OCI-LY7 (cell line): Measurements from ENCODE around the gene MED31. TPM values are rescaled to one million over a fixed set of nuclear protein-coding genes. Genes with fewer than 3 reads are reported as not detected.

Experiments
- BruUV-seq: library from RNA; stranded (reverse); fragments of 400-500 nt; replicated peaks from 2 replicates; lab custom pipeline; 2021; lab: Mats Ljungman, UMichigan
- CTCF ChIA-PET: fragments of 300-600 bp; sonication (Branson Sonifier 250); formaldehyde crosslinking; loops from one replicate; lab custom pipeline; 2022; ENCODE audit warnings: antibody characterized with exemption; ENCODE audit not compliant: unreplicated experiment; lab: Charles Lee
- POLR2A ChIA-PET: fragments of 300-600 bp; sonication (Branson Sonifier 250); formaldehyde crosslinking; loops from one replicate; lab custom pipeline; 2022; ENCODE audit warnings: antibody characterized with exemption; lab: Charles Lee
- DNase-seq: peaks from one replicate; pipeline ENCODE4 v3.0.0-alpha.2; 2015; ENCODE audit warnings: low spot score
- H2AFZ ChIP-seq: fragments of 200-600 bp; sonication (generic), shearing (Covaris generic); 2 replicates; pipeline ENCODE4 v1.6.1; 2014; ENCODE audit warnings: mild to moderate bottlenecking, antibody characterized with exemption, low read length, moderate library complexity
- H3K27ac ChIP-seq: fragments of 200-600 bp; sonication (generic); 2 replicates; pipeline ENCODE4 v1.5.1; 2014; ENCODE audit warnings: mixed run types, low read depth, mild to moderate bottlenecking, moderate library complexity, low read length, inconsistent platforms; ENCODE audit not compliant: poor library complexity, severe bottlenecking
- H3K36me3 ChIP-seq: fragments of 200-600 bp; sonication (generic); 2 replicates; pipeline ENCODE4 v1.6.1; 2014; ENCODE audit warnings: mild to moderate bottlenecking, antibody characterized with exemption, low read length, moderate library complexity, mixed read lengths; ENCODE audit not compliant: insufficient read depth
- H3K4me1 ChIP-seq: fragments of 200-600 bp; sonication (generic); 2 replicates; pipeline ENCODE4 v1.5.1; 2014; ENCODE audit warnings: mild to moderate bottlenecking, low read length; ENCODE audit not compliant: insufficient read depth, poor library complexity, severe bottlenecking
- H3K4me2 ChIP-seq: fragments of 200-600 bp; sonication (generic); 2 replicates; pipeline ENCODE4 v1.6.1; 2014; ENCODE audit warnings: mild to moderate bottlenecking, low read length
- H3K4me3 ChIP-seq: fragments of 200-600 bp; sonication (generic); 2 replicates; pipeline ENCODE4 v1.5.1; 2014; ENCODE audit warnings: mild to moderate bottlenecking, low read depth, low read length; ENCODE audit not compliant: poor library complexity, severe bottlenecking
- H3K79me2 ChIP-seq: fragments of 200-600 bp; sonication (generic); 2 replicates; pipeline ENCODE4 v1.6.1; 2016; ENCODE audit warnings: low read depth, mild to moderate bottlenecking, low read length, moderate library complexity, mixed read lengths; ENCODE audit not compliant: insufficient read depth
- H3K9me2 ChIP-seq: fragments of 200-600 bp; sonication (generic); 2 replicates; pipeline ENCODE4 v1.6.1; 2016; ENCODE audit warnings: mild to moderate bottlenecking, low read length, mixed read lengths; ENCODE audit not compliant: insufficient read depth
- H3K9me3 ChIP-seq: fragments of 200-600 bp; sonication (generic); 2 replicates; pipeline ENCODE4 v1.6.1; 2014; ENCODE audit warnings: mild to moderate bottlenecking, mixed run types, low read length, mixed read lengths
- H4K20me1 ChIP-seq: fragments of 200-600 bp; sonication (generic); 2 replicates; pipeline ENCODE4 v1.6.1; 2014; ENCODE audit warnings: mild to moderate bottlenecking, antibody characterized with exemption, low read length, moderate library complexity, mixed read lengths; ENCODE audit not compliant: insufficient read depth
- EZH2phosphoT487 ChIP-seq: fragments of 200-600 bp; sonication (generic); IDR thresholded peaks from 2 replicates; pipeline ENCODE4 v1.6.1; 2018; ENCODE audit warnings: low read depth, borderline replicate concordance, mild to moderate bottlenecking, mixed run types, antibody characterized with exemption, low read length, moderate library complexity, mixed read lengths
- intact Hi-C: fragments of 100-400 bp; cut with micrococcal nuclease; formaldehyde crosslinking; loops from one replicate; pipeline ENCODE4 v1.10.0; 2022; ENCODE audit not compliant: unreplicated experiment
- total RNA-seq, 2 experiments: library from RNA; depleted of rRNA in 1 of 2; stranded (reverse); fragments of >200 nt in 1 of 2; shearing (Covaris generic) in 1 of 2; gene quantifications; 2 replicates each; pipeline ENCODE4 v1.2.3, GENCODE V29; 2014 to 2022
- TF ChIP-seq, protein P1 (sequence below): fragments of 200-600 bp; sonication (generic); conservative IDR thresholded peaks from 2 replicates; pipeline ENCODE4 v1.5.1; 2014; ENCODE audit warnings: mild to moderate bottlenecking, antibody characterized with exemption, low read length, moderate library complexity, mixed read lengths

The MED31 gene
- total RNA-seq, 2 experiments from 2014 or later, result 14.6 to 25.2 TPM

- CTCF ChIA-PET, result no interaction called here
- H3K4me3 ChIP-seq, result no peak overlapping the region
- H3K9me3 ChIP-seq, result no peaks in the 10 kb centered on the region
- no peak for DNase-seq
- H4K20me1 ChIP-seq, result no peaks in the 10 kb centered on the region
- no peaks in the 10 kb centered on the region for H3K9me2 ChIP-seq
- BruUV-seq, result no TSS peak
- peaks cover 78% of the 10 kb centered on the region for H3K36me3 ChIP-seq
- H3K79me2 ChIP-seq, result no peaks in the 10 kb centered on the region
- TF ChIP-seq, protein P1, sequence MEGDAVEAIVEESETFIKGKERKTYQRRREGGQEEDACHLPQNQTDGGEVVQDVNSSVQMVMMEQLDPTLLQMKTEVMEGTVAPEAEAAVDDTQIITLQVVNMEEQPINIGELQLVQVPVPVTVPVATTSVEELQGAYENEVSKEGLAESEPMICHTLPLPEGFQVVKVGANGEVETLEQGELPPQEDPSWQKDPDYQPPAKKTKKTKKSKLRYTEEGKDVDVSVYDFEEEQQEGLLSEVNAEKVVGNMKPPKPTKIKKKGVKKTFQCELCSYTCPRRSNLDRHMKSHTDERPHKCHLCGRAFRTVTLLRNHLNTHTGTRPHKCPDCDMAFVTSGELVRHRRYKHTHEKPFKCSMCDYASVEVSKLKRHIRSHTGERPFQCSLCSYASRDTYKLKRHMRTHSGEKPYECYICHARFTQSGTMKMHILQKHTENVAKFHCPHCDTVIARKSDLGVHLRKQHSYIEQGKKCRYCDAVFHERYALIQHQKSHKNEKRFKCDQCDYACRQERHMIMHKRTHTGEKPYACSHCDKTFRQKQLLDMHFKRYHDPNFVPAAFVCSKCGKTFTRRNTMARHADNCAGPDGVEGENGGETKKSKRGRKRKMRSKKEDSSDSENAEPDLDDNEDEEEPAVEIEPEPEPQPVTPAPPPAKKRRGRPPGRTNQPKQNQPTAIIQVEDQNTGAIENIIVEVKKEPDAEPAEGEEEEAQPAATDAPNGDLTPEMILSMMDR, result no peak
- TF ChIP-seq EZH2phosphoT487, result no peak
- no peak overlapping the region for H3K4me2 ChIP-seq
- POLR2A ChIA-PET, result no interaction called here
- H3K27ac ChIP-seq, result no peak overlapping the region
- intact Hi-C loops, result no loop called here
- H2AFZ ChIP-seq, result no peak overlapping the region
- no peaks in the 10 kb centered on the region for H3K4me1 ChIP-seq
Observed at GRCh38 chr17:6610011-6610410, 41.4 kb downstream of the MED31 start.

GRCh38 chr17:6608321-6608720 is 43.1 kb downstream of the MED31 start:
- Histone ChIP-seq H3K79me2 (no peaks in the 10 kb centered on the region), H3K36me3 (peaks cover 81% of the 10 kb centered on the region), H3K27ac (no peak overlapping the region), H3K9me3 (no peaks in the 10 kb centered on the region), H3K4me2 (no peak overlapping the region), H3K4me1 (no peaks in the 10 kb centered on the region), H3K9me2 (no peaks in the 10 kb centered on the region), H2AFZ (no peak overlapping the region), H4K20me1 (no peaks in the 10 kb centered on the region), H3K4me3 (no peak overlapping the region)
- CTCF ChIA-PET, result interaction anchor here (1.4 kb wide), 1 partner anchor 8 kb away, joined by 4 read pairs; no protein-coding TSS in a partner anchor
- BruUV-seq, result no TSS peak
- no peak for TF ChIP-seq EZH2phosphoT487
- TF ChIP-seq, protein P1, result no peak
- intact Hi-C loops, result no loop called here
- POLR2A ChIA-PET, result interaction anchor here (1.2 kb wide), 1 partner anchor 9 kb away, joined by 4 read pairs; no protein-coding TSS in a partner anchor
- no peak for DNase-seq

DNA sequence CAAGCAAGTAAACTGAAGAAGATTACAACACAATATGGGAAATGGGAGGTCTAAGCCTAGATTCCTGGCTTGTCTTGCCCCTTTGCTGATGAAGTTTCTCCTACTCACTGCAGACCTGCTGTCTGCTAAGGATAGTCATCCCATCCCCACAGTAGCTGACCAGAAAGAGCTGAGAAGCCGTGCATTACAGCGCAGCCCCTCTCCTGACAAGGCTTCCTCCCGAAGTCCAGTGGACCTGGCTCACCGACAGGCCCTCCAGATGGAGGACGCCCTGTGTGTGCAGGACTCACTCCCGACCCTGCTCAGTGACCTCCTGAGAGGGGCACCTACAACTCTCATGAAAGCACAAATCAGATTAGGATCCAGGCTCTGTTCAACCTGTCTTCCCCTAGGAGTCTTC is 46.3 kb downstream of the MED31 start:
- Histone ChIP-seq H4K20me1 (no peaks in the 10 kb centered on the region), H3K4me2 (no peak overlapping the region), H3K4me1 (peaks cover under 1% of the 10 kb centered on the region), H3K4me3 (no peak overlapping the region), H3K79me2 (no peaks in the 10 kb centered on the region), H3K9me2 (no peaks in the 10 kb centered on the region), H2AFZ (no peak overlapping the region), H3K27ac (no peak overlapping the region), H3K36me3 (peaks cover 93% of the 10 kb centered on the region), H3K9me3 (no peaks in the 10 kb centered on the region)
- TF ChIP-seq EZH2phosphoT487, result no peak
- TF ChIP-seq, protein P1, result no peak
- CTCF ChIA-PET, result no interaction called here
- BruUV-seq, result no TSS peak
- POLR2A ChIA-PET, result no interaction called here
- intact Hi-C loops, result no loop called here
- no peak for DNase-seq
